Endothelial cell of umbilical vein (primary cell): ENCODE measurements around the gene CDC42BPB.

ENCODE experiments used
- CTCF ChIP-seq, 2 donors: IDR thresholded peaks; 1 replicate in 1 of 2; 2 replicates in 1 of 2; pipeline ENCODE4 v1.5.1; 2011; ENCODE audit warnings: low read length in 2 of 2, mild to moderate bottlenecking in 2 of 2, moderate library complexity in 2 of 2, control low read depth in 1 of 2, inconsistent platforms in 1 of 2, low read depth in 1 of 2; ENCODE audit not compliant: insufficient read depth in 1 of 2; ENCODE audit errors: extremely low read depth in 1 of 2
- EZH2 ChIP-seq: IDR thresholded peaks from 2 replicates; pipeline ENCODE4 v1.6.1; 2012; ENCODE audit warnings: borderline replicate concordance, low read depth, mild to moderate bottlenecking, moderate library complexity, low read length, inconsistent platforms; ENCODE audit not compliant: severe bottlenecking
- GATA2 ChIP-seq: IDR thresholded peaks from 2 replicates; pipeline ENCODE4 v1.7.0; 2011; ENCODE audit warnings: low read depth, mild to moderate bottlenecking, moderate library complexity, mixed read lengths, low read length; ENCODE audit not compliant: insufficient read length, insufficient read depth
- POLR2AphosphoS5 ChIP-seq: IDR thresholded peaks from 2 replicates; pipeline ENCODE4 v1.6.1; 2012; ENCODE audit warnings: low read depth, mild to moderate bottlenecking, control low read depth, low read length, moderate library complexity; ENCODE audit not compliant: insufficient read depth

- TF ChIP-seq CTCF (IDR thresholded peaks at IDR 0.05; ENCODE audit: extremely low read depth in 1 of 2, insufficient read depth in 1 of 2, low read depth in 1 of 2, low read length in 2 of 2) (no peak), POLR2AphosphoS5 (no peak), GATA2 (no peak), EZH2 (no peak)
These were observed 153.3 kb downstream of the CDC42BPB start for GRCh38 chr14:102903889-102904512.
